Measurements from ENCODE around the gene WDFY2. TPM values are rescaled to one million over a fixed set of nuclear protein-coding genes. Genes with fewer than 3 reads are reported as not detected.

The WDFY2 gene
- total and polyA plus RNA-seq, 2 experiments from 2014 or later, result 11.4 to 24.0 TPM

GRCh38 chr13:51768378-51768921 lies 184.2 kb downstream of the WDFY2 start (continued):
- TF ChIP-seq ZNF114 (CRISPR knock-in tag; IDR thresholded peaks at IDR 0.05), result no peak
- TF ChIP-seq REST (IDR thresholded peaks at IDR 0.05; ENCODE audit: unreplicated experiment), result no peak
- 0 out of 2 replicates have a peak, but pooled peaks have one; percentile 7 for TF ChIP-seq POLR2AphosphoS5 (IDR thresholded peaks at IDR 0.05; ENCODE audit: low read depth)
- no peak for TF ChIP-seq CREB1 (CRISPR knock-in tag; IDR thresholded peaks at IDR 0.05; ENCODE audit: low read depth)

- no peaks in the 10 kb centered on the region for H4K20me1 ChIP-seq (replicated peaks; ENCODE audit: insufficient read depth)
- ATAC-seq, result peak; percentile 22
- 0 out of 2 replicates have a peak, but pooled peaks cover 4% of the 10 kb centered on the region for H3F3A ChIP-seq (replicated peaks; ENCODE audit: low read depth)
- Mint-ChIP-seq H3K4me1 (peaks cover 36% of the 10 kb centered on the region), H3K27me3 (ENCODE audit: insufficient read depth, low read depth, poor library complexity) (peaks cover 23% of the 10 kb centered on the region), H3K4me3 (no peak overlapping the region), H3K9me3 (no peaks in the 10 kb centered on the region), H3K36me3 (ENCODE audit: low read depth) (no peaks in the 10 kb centered on the region; the same call in 2 of the 3 replicates), H3K27ac (no peak overlapping the region)
- no peaks in the 10 kb centered on the region for H3K79me2 ChIP-seq (replicated peaks; ENCODE audit: insufficient read depth)
- peak overlapping the region; percentile 51; the same call in 1 of the 2 replicates for H3K4me2 ChIP-seq
- no peaks in the 10 kb centered on the region for H3K9me2 ChIP-seq (ENCODE audit: insufficient read depth)
- peaks cover 19% of the 10 kb centered on the region for H3K4me1 ChIP-seq (ENCODE audit: insufficient read depth)
- no peak overlapping the region for H2AFZ ChIP-seq
- H3K27ac ChIP-seq (ENCODE audit: low read depth), result no peak overlapping the region; the same call in 1 of the 2 replicates
- H3K36me3 ChIP-seq (ENCODE audit: insufficient read depth), result 0 out of 2 replicates have a peak, but pooled peaks cover 3% of the 10 kb centered on the region
- H3K27me3 ChIP-seq (ENCODE audit: insufficient read depth), result no peaks in the 10 kb centered on the region
- H3K4me3 ChIP-seq, result no peak overlapping the region
- no peak for DNase-seq (ENCODE audit: low spot score)
- TF ChIP-seq CREB1 (CRISPR knock-in tag; IDR thresholded peaks at IDR 0.05; ENCODE audit: low read depth), result no peak
- no peak for TF ChIP-seq EZH2phosphoT487 (IDR thresholded peaks at IDR 0.05; ENCODE audit: unreplicated experiment)
- no peak for TF ChIP-seq CTCF (conservative IDR thresholded peaks at IDR 0.05; ENCODE audit: low read depth in 2 of 2)
- no peak for TF ChIP-seq ZNF331 (CRISPR knock-in tag; IDR thresholded peaks at IDR 0.05; ENCODE audit: low read depth)
- TF ChIP-seq ETS1 (IDR thresholded peaks at IDR 0.05), result no peak
- no peak for TF ChIP-seq POLR2AphosphoS5 (IDR thresholded peaks at IDR 0.05; ENCODE audit: low read depth)
- TF ChIP-seq ZNF114 (CRISPR knock-in tag; IDR thresholded peaks at IDR 0.05), result no peak
- TF ChIP-seq NANOG (IDR thresholded peaks at IDR 0.05; ENCODE audit: borderline replicate concordance), result no peak
- TF ChIP-seq JUNB (IDR thresholded peaks at IDR 0.05; ENCODE audit: unreplicated experiment), result no peak
- TF ChIP-seq ZNF462 (CRISPR knock-in tag; IDR thresholded peaks at IDR 0.05), result no peak
- no peak for TF ChIP-seq EZH2 (IDR thresholded peaks at IDR 0.05; ENCODE audit: low read depth, unreplicated experiment)
Observed at GRCh38 chr13:51768976-51769375, 184.7 kb downstream of the WDFY2 start.
